Measurements from ENCODE around the gene OOSP2. TPM values are rescaled to one million over a fixed set of nuclear protein-coding genes. Genes with fewer than 3 reads are reported as not detected.

The OOSP2 gene
- total RNA-seq, 1 donor from 2014 or later, result not detected

DNA sequence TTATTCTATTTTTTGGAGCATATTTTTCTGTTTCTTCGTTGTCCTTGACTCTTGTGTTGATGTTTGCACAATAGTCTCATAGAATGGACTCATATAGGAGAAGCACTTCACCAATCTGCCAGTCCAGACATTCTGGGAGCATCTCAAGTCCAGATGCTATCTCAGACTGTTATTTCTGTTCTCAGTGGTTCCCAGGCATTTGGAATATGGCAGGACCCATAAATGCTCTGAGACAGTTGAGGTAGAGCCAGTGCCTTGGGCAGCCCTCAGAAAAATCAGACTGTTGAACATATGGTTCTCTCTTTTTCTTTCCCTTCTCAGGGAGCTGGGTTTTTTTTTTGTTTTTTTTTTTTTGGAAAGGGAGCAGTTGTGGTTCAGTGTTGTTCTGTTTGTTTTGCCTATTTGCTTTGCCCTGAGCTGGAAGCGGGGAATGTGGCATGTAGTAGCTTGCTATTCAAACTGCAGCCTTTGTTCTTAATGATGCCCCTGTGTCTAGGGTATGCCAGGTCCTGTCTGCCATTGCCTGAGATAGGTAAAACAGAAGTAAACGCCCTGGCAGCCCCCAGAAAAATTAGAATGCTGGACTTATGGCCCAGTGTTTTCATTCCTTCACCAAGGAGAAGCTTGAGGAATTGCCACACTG is 44.5 kb downstream of the OOSP2 start:
- H3K27me3 ChIP-seq (ENCODE audit: control insufficient read depth, insufficient read depth, low read length), result no peaks in the 10 kb centered on the region
- TF ChIP-seq, protein P1, sequence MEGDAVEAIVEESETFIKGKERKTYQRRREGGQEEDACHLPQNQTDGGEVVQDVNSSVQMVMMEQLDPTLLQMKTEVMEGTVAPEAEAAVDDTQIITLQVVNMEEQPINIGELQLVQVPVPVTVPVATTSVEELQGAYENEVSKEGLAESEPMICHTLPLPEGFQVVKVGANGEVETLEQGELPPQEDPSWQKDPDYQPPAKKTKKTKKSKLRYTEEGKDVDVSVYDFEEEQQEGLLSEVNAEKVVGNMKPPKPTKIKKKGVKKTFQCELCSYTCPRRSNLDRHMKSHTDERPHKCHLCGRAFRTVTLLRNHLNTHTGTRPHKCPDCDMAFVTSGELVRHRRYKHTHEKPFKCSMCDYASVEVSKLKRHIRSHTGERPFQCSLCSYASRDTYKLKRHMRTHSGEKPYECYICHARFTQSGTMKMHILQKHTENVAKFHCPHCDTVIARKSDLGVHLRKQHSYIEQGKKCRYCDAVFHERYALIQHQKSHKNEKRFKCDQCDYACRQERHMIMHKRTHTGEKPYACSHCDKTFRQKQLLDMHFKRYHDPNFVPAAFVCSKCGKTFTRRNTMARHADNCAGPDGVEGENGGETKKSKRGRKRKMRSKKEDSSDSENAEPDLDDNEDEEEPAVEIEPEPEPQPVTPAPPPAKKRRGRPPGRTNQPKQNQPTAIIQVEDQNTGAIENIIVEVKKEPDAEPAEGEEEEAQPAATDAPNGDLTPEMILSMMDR (IDR thresholded peaks at IDR 0.05; ENCODE audit: insufficient read depth, low read length, poor library complexity, severe bottlenecking), result no peak
- H3K4me3 ChIP-seq (ENCODE audit: low read depth, low read length), result no peak overlapping the region
- no peak for DNase-seq (ENCODE audit: low read depth)
- H3K36me3 ChIP-seq (ENCODE audit: control insufficient read depth, insufficient read depth, low read length), result no peaks in the 10 kb centered on the region

DNA sequence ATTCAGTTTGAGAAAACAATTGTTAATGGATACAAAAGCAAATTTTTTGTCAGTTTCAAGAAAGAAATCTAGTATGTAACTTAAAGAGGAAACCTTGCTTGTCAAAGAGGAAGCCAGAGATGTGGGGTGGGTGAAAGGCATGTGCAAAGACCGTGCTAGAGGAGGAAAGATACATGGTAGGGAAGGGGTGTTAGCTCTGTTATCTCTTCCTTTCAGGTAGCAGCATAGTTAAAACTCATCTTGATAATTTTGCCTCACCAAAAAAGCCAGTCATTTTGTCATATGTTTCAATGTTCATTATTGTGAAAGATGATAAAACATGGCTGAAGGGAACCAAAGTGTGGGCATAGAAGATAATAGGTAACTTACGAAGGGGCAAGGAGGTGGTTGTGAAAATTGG is 45.7 kb downstream of the OOSP2 start:
- DNase-seq (ENCODE audit: low read depth), result no peak
- H3K4me3 ChIP-seq (ENCODE audit: low read depth, low read length), result no peak overlapping the region

DNA sequence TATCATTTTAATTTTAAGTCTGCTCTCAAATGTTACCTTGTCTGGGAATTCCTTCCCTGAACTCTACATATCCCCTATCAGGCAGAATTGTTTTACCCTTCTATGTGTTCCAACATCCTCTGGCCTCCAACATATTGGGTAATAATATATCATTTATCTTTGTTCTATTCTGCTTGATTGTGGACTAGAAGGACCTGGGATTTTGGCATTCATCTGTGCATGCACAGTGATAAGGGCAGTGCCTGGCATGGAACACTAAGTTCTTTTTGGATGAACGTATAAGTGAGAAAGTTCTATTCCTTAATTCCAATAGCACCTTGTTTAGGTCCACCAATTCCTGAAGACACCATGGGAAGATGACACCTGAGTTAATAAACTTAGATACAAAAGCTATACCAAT is 47.0 kb downstream of the OOSP2 start:
- Histone ChIP-seq H3K36me3 (ENCODE audit: control insufficient read depth, insufficient read depth, low read length) (no peaks in the 10 kb centered on the region), H3K27me3 (ENCODE audit: control insufficient read depth, insufficient read depth, low read length) (no peaks in the 10 kb centered on the region), H3K4me3 (ENCODE audit: low read depth, low read length) (no peak overlapping the region)
- TF ChIP-seq, protein P1 (IDR thresholded peaks at IDR 0.05; ENCODE audit: insufficient read depth, low read length, poor library complexity, severe bottlenecking), result no peak
- no peak for DNase-seq (ENCODE audit: low read depth)

More for the DNA sequence above, 45.7 kb downstream of the OOSP2 start:
- Histone ChIP-seq H3K36me3 (ENCODE audit: control insufficient read depth, insufficient read depth, low read length) (no peaks in the 10 kb centered on the region), H3K27me3 (ENCODE audit: control insufficient read depth, insufficient read depth, low read length) (no peaks in the 10 kb centered on the region)
- TF ChIP-seq, protein P1 (IDR thresholded peaks at IDR 0.05; ENCODE audit: insufficient read depth, low read length, poor library complexity, severe bottlenecking), result no peak

DNA sequence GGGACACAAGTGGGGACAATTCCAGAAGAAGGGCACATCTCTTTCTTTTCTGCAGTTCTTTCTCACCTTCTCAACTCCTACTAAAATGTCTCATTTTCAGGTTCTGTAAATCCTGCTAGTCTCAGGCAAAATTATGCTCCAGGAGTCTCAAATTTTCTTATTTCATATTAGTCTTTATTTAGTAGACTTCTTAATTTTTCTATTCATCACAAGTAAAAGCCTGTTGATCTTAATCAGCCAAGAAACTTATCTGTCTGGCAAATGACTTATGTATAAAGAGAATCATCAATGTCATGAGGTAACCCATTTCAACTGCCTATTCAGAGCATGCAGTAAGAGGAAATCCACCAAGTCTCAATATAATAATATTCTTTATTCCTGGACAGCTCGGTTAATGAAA is 48.2 kb downstream of the OOSP2 start, which contains the start of gene MS4A2:
TSS of gene MS4A2 (plus strand) at position 301 of the 400 bp plus-strand sequence. CDS start 102 bp downstream, outside the sequence.
- no peaks in the 10 kb centered on the region for H3K36me3 ChIP-seq (ENCODE audit: control insufficient read depth, insufficient read depth, low read length)
- TF ChIP-seq, protein P1 (IDR thresholded peaks at IDR 0.05; ENCODE audit: insufficient read depth, low read length, poor library complexity, severe bottlenecking), result no peak
- H3K27me3 ChIP-seq (ENCODE audit: control insufficient read depth, insufficient read depth, low read length), result no peaks in the 10 kb centered on the region
- no peak for DNase-seq (ENCODE audit: low read depth)
- no peak within 1 kb of the TSS for H3K4me3 ChIP-seq (ENCODE audit: low read depth, low read length)

DNA sequence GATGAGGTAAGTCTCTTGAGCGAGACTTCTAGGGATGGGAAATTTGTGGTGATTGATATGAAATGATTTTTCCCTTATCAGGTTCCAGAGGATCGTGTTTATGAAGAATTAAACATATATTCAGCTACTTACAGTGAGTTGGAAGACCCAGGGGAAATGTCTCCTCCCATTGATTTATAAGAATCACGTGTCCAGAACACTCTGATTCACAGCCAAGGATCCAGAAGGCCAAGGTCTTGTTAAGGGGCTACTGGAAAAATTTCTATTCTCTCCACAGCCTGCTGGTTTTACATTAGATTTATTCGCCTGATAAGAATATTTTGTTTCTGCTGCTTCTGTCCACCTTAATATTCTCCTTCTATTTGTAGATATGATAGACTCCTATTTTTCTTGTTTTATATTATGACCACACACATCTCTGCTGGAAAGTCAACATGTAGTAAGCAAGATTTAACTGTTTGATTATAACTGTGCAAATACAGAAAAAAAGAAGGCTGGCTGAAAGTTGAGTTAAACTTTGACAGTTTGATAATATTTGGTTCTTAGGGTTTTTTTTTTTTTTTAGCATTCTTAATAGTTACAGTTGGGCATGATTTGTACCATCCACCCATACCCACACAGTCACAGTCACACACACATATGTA is 55.4 kb downstream of the OOSP2 start:
- no peak overlapping the region for H3K4me3 ChIP-seq (ENCODE audit: low read depth, low read length)
- TF ChIP-seq, protein P1 (IDR thresholded peaks at IDR 0.05; ENCODE audit: insufficient read depth, low read length, poor library complexity, severe bottlenecking), result no peak
- no peaks in the 10 kb centered on the region for H3K27me3 ChIP-seq (ENCODE audit: control insufficient read depth, insufficient read depth, low read length)
- no peaks in the 10 kb centered on the region for H3K36me3 ChIP-seq (ENCODE audit: control insufficient read depth, insufficient read depth, low read length)
- no peak for DNase-seq (ENCODE audit: low read depth)

Data from kidney epithelial cell (primary cell).